A549 (cell line): ENCODE measurements around the gene TNFRSF1B. TPM values are rescaled to one million over a fixed set of nuclear protein-coding genes. Genes with fewer than 3 reads are reported as not detected.

ENCODE experiments used
- ATAC-seq, 2 experiments: fragments of 200-7000 bp in 1 of 2; fragments of >200 bp in 1 of 2; cut with Nextera tagmentation in 1 of 2; cut with Tn5 transposase in 1 of 2; 3 replicates each; pipeline versions ENCODE4 v1.8.0 to v1.9.1; 2018 to 2020; ENCODE audit warnings: mild to moderate bottlenecking in 1 of 2, moderate library complexity in 1 of 2
- CTCF ChIA-PET: fragments of 300-600 bp; sonication (Branson Sonifier 250); formaldehyde crosslinking; extraction: SDS; loops from one replicate; lab custom pipeline; 2021; ENCODE audit warnings: antibody characterized with exemption, inconsistent platforms; lab: Yijun Ruan, JAX
- POLR2A ChIA-PET: fragments of 350-600 bp; formaldehyde crosslinking; extraction: SDS; loops from one replicate; lab custom pipeline; 2021; ENCODE audit warnings: antibody characterized with exemption, inconsistent platforms; lab: Yijun Ruan, JAX
- DNase-seq, 2 experiments: peaks; one replicate each; pipeline versions ENCODE4 v3.0.0 to v3.0.0-alpha.2; 2011 to 2016; ENCODE audit warnings: low read depth in 1 of 2, low spot score in 1 of 2
- FAIRE-seq: peaks from 2 replicates; lab custom pipeline; 2011; peaks lifted over from hg19 to GRCh38; lab: Jason Lieb, UNC
- H3K27ac ChIP-seq, 2 experiments: fragments of >200 bp; sonication (Bioruptor Twin); formaldehyde crosslinking; 3 replicates each; pipeline ENCODE4 v1.5.1; 2016 to 2017
- H3K4me1 ChIP-seq: fragments of >200 bp; sonication (Bioruptor Twin); formaldehyde crosslinking; 3 replicates; pipeline ENCODE4 v1.6.1; 2016
- H3K4me2 ChIP-seq: fragments of >200 bp; sonication (Bioruptor Twin); formaldehyde crosslinking; 3 replicates; pipeline ENCODE4 v1.6.1; 2016
- H3K4me3 ChIP-seq: fragments of >200 bp; sonication (Bioruptor Twin); formaldehyde crosslinking; 3 replicates; pipeline ENCODE4 v1.5.1; 2016
- H3K9me3 ChIP-seq: fragments of >200 bp; sonication (Bioruptor Twin); formaldehyde crosslinking; 3 replicates; pipeline ENCODE4 v1.6.1; 2016
- ATOH8 ChIP-seq: fragments of 250-450 bp; sonication (Bioruptor Pico); IDR thresholded peaks from 2 replicates; pipeline ENCODE4 v1.5.0; 2020; ENCODE audit warnings: low read depth, mild to moderate bottlenecking, moderate library complexity
- CBX2 ChIP-seq: fragments of 200-600 bp; sonication (generic); IDR thresholded peaks from 2 replicates; pipeline ENCODE4 v1.6.1; 2016; ENCODE audit warnings: low read depth, mild to moderate bottlenecking, borderline replicate concordance
- CBX8 ChIP-seq: fragments of 200-600 bp; sonication (generic); IDR thresholded peaks from 2 replicates; pipeline ENCODE4 v1.6.1; 2016
- CEBPB ChIP-seq, 2 experiments: fragments of >200 bp in 1 of 2; sonication (Bioruptor Twin) in 1 of 2; formaldehyde crosslinking in 1 of 2; IDR thresholded peaks; 2 replicates each; pipeline ENCODE4 v1.6.1; 2012 to 2016
- CHD2 ChIP-seq: fragments of 150-350 bp; IDR thresholded peaks from 2 replicates; pipeline ENCODE4 v1.6.1; 2014; ENCODE audit warnings: low read length; ENCODE audit not compliant: partially characterized antibody
- EHF ChIP-seq: fragments of 250-450 bp; sonication (Bioruptor Pico); IDR thresholded peaks from 2 replicates; pipeline ENCODE4 v1.5.0; 2020; ENCODE audit warnings: mild to moderate bottlenecking
- EHMT2 ChIP-seq: fragments of 200-600 bp; sonication (generic); IDR thresholded peaks from 2 replicates; pipeline ENCODE4 v1.6.1; 2016; ENCODE audit warnings: antibody characterized with exemption, low read depth, mild to moderate bottlenecking, moderate library complexity
- FOSL2 ChIP-seq, 2 experiments: fragments of 450-650 bp in 1 of 2; fragments of >200 bp in 1 of 2; sonication (Bioruptor Twin) in 1 of 2; formaldehyde crosslinking; IDR thresholded peaks; 2 replicates each; pipeline versions ENCODE4 v1.5.0 to v1.6.1; 2016 to 2020; ENCODE audit warnings: mild to moderate bottlenecking in 1 of 2, moderate library complexity in 1 of 2
- FOXS1 ChIP-seq: fragments of 250-450 bp; sonication (Bioruptor Pico); IDR thresholded peaks from 2 replicates; pipeline ENCODE4 v1.5.0; 2020; ENCODE audit warnings: mild to moderate bottlenecking, moderate library complexity
- HES2 ChIP-seq: fragments of >200 bp; sonication (Bioruptor Twin); formaldehyde crosslinking; IDR thresholded peaks from 2 replicates; pipeline ENCODE4 v1.6.1; 2016
- HOXA7 ChIP-seq: fragments of 250-450 bp; sonication (Bioruptor Pico); IDR thresholded peaks from 2 replicates; pipeline ENCODE4 v1.5.0; 2020; ENCODE audit warnings: mild to moderate bottlenecking, moderate library complexity
- JUN ChIP-seq, 2 experiments: fragments of >200 bp; sonication (Bioruptor Twin); formaldehyde crosslinking; IDR thresholded peaks; 2 replicates in 1 of 2; 3 replicates in 1 of 2; pipeline ENCODE4 v1.6.1; 2016 to 2017
- KDM1A ChIP-seq: fragments of 200-600 bp; sonication (generic); IDR thresholded peaks from 2 replicates; pipeline ENCODE4 v1.6.1; 2016; ENCODE audit warnings: low read depth, mild to moderate bottlenecking
- MAZ ChIP-seq: fragments of 150-350 bp; IDR thresholded peaks from 2 replicates; pipeline ENCODE4 v1.6.1; 2014; ENCODE audit warnings: antibody characterized with exemption, low read depth, low read length, borderline replicate concordance
- RARB ChIP-seq: fragments of 250-450 bp; sonication (Bioruptor Pico); IDR thresholded peaks from 2 replicates; pipeline ENCODE4 v1.8.0; 2021; ENCODE audit warnings: mild to moderate bottlenecking, moderate library complexity
- REST ChIP-seq: fragments of 200-600 bp; sonication (generic); IDR thresholded peaks from 2 replicates; pipeline ENCODE4 v1.6.1; 2016; ENCODE audit warnings: antibody characterized with exemption, mild to moderate bottlenecking, moderate library complexity
- SMC3 ChIP-seq: fragments of >200 bp; sonication (Bioruptor Twin); formaldehyde crosslinking; IDR thresholded peaks from 3 replicates; pipeline ENCODE4 v1.6.1; 2018; ENCODE audit warnings: inconsistent platforms
- ZNF302 ChIP-seq: fragments of 250-450 bp; sonication (Bioruptor Pico); IDR thresholded peaks from 2 replicates; pipeline ENCODE4 v1.9.0; 2021; ENCODE audit warnings: inconsistent platforms, mild to moderate bottlenecking, moderate library complexity
- WGBS: methylation state at CpG from one replicate; pipeline ENCODE4 v1.1.6; 2017; ENCODE audit errors: missing lambda C conversion rate; 5-methylcytosine and 5-hydroxymethylcytosine counted together
- polyA plus RNA-seq, 4 experiments: library from polyadenylated mRNA; depleted of rRNA in 3 of 4; stranded (reverse); fragments of >200 nt; fragmentation: RNase III in 1 of 4; extraction: RNeasy Plus Mini Kit Qiagen cat#74134 plus additional on column Dnase treatment in 1 of 4; gene quantifications; 2 replicates in 3 of 4; 3 replicates in 1 of 4; pipeline ENCODE4 v1.2.3, GENCODE V29; 2011 to 2017
- TF ChIP-seq, protein P1 (sequence below): IDR thresholded peaks from 2 replicates; pipeline ENCODE4 v1.6.1; 2012

Gene TNFRSF1B
- polyA plus RNA-seq, 2 of the 4 experiments (the other 2 are of a cell fraction): 0.05 to 0.06 TPM

DNA sequence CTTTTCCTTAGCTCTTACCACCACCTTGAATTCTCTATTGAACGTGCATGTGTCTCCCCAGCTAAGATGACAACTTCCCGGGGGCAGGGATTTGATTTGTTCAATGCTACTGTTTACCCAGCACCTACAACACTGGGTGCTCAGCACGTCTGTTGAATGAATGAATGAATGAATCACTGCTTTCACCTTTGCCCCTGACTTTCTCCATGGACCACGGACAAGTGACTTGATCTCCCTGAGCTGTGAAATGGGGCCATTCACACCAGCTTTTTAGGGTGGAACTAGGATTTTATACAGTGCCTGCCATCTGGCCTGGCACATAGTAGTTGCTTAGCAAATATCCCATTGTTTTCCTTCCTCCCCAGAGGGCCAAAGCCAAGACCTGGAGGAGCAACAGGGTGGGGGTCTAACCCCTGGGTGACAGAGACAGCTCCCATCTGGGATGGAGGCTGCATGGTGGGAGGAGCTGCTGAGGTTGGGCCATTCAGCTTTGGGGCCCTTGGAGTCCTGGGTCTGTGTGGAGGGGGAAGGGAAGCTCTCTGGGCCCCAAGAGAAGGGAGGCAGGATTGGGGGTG, 15.7 kb downstream of the TNFRSF1B start:
- no peak for ATAC-seq
- CTCF ChIA-PET: interaction anchor here (1.4 to 5.0 kb wide), 2 partner anchors 26 to 57 kb away, joined by 5 to 19 read pairs; no protein-coding TSS in a partner anchor

GRCh38 chr1:12183095-12183794, 16.5 kb downstream of the TNFRSF1B start:
- H3K4me3 ChIP-seq: no peak overlapping the region
- no peaks in the 10 kb centered on the region for H3K9me3 ChIP-seq
- ATAC-seq: no peak
- no peak overlapping the region for H3K4me2 ChIP-seq
- H3K27ac ChIP-seq: no peak overlapping the region
- TF ChIP-seq, protein P1, sequence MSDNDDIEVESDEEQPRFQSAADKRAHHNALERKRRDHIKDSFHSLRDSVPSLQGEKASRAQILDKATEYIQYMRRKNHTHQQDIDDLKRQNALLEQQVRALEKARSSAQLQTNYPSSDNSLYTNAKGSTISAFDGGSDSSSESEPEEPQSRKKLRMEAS: no peak
- TF ChIP-seq HES2: no peak
- TF ChIP-seq FOSL2 (IDR thresholded peaks at IDR 0.05): no peak
- TF ChIP-seq FOSL2 (CRISPR knock-in tag; IDR thresholded peaks at IDR 0.05): no peak
- no peak for TF ChIP-seq JUN (IDR thresholded peaks at IDR 0.05)
- no peak for TF ChIP-seq MAZ
- no peak for TF ChIP-seq EHF (CRISPR knock-in tag)
- no peak for TF ChIP-seq SMC3
- TF ChIP-seq CBX8: no peak
- TF ChIP-seq EHMT2: no peak
- TF ChIP-seq HOXA7 (CRISPR knock-in tag): no peak
- no peak for TF ChIP-seq CEBPB (IDR thresholded peaks at IDR 0.05)
- no peak for TF ChIP-seq CBX2
- no peak for TF ChIP-seq FOXS1 (CRISPR knock-in tag)
- no peak for TF ChIP-seq ZNF302 (CRISPR knock-in tag)
- TF ChIP-seq ATOH8 (CRISPR knock-in tag): no peak
- TF ChIP-seq RARB (CRISPR knock-in tag): no peak
- no peak for TF ChIP-seq CHD2
- H3K4me1 ChIP-seq: peaks cover 9% of the 10 kb centered on the region; the same call in 2 of the 3 replicates
- WGBS: 88% methylated on average over 7 of the region's 7 CpGs
- DNase-seq: no peak
- POLR2A ChIA-PET: no interaction called here
- CTCF ChIA-PET: interaction anchor here (1.0 to 5.0 kb wide), 5 partner anchors 10 to 58 kb away, joined by 3 to 19 read pairs (median 5); no protein-coding TSS in a partner anchor
- FAIRE-seq: no peak

More for the DNA sequence above, 15.7 kb downstream of the TNFRSF1B start:
- POLR2A ChIA-PET: no interaction called here
- Histone ChIP-seq H3K4me3 (no peak overlapping the region), H3K9me3 (no peaks in the 10 kb centered on the region), H3K4me1 (peaks cover 10% of the 10 kb centered on the region; the same call in 2 of the 3 replicates), H3K4me2 (no peak overlapping the region), H3K27ac (no peak overlapping the region)
- WGBS: 43% methylated on average over 4 of the region's 4 CpGs
- no peak for FAIRE-seq
- DNase-seq: no peak
- TF ChIP-seq REST (no peak), KDM1A (0 out of 2 replicates have a peak, but pooled peaks have one; percentile 15), CEBPB (IDR thresholded peaks at IDR 0.05) (no peak)
